Measurements from ENCODE around the gene RPS6KA4. TPM values are rescaled to one million over a fixed set of nuclear protein-coding genes. Genes with fewer than 3 reads are reported as not detected.

Gene RPS6KA4
- total RNA-seq, 1 donor from 2014 or later: 39.3 TPM

DNA sequence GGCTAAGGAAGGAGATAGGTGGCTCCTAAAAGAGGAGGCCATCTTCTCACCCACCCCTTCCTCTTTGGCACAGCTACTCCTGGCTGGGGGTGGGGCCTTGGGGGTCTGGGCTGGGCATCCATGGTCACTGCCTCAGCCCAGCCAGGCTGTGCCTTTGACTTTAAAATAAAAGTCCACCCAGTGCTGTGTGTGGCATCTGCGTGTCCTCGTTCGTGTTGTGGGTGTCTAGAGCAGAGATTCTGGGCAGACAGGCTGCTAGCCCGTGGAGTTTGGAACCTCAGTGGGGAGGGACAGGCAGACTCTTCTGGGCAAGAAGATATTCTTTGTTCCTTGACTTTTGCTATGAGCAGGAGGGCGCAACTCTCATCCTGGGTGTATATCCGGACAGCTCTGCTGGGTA is 13.1 kb downstream of the RPS6KA4 start:
- Histone ChIP-seq H3K27ac (no peak overlapping the region), H3K36me3 (peaks cover 0 to 34% of the 10 kb centered on the region in 2 donors), H3K4me1 (no peaks in the 10 kb centered on the region), H3K27me3 (no peaks in the 10 kb centered on the region), H3K9me3 (no peaks in the 10 kb centered on the region), H3K4me3 (no peak overlapping the region)
- no peak for DNase-seq (ENCODE audit: extremely low spot score in 2 of 2)
- intact Hi-C loops (cut with DNase I): no loop called here
- no peak for TF ChIP-seq POLR2A (IDR thresholded peaks at IDR 0.05)
- TF ChIP-seq, protein P1, sequence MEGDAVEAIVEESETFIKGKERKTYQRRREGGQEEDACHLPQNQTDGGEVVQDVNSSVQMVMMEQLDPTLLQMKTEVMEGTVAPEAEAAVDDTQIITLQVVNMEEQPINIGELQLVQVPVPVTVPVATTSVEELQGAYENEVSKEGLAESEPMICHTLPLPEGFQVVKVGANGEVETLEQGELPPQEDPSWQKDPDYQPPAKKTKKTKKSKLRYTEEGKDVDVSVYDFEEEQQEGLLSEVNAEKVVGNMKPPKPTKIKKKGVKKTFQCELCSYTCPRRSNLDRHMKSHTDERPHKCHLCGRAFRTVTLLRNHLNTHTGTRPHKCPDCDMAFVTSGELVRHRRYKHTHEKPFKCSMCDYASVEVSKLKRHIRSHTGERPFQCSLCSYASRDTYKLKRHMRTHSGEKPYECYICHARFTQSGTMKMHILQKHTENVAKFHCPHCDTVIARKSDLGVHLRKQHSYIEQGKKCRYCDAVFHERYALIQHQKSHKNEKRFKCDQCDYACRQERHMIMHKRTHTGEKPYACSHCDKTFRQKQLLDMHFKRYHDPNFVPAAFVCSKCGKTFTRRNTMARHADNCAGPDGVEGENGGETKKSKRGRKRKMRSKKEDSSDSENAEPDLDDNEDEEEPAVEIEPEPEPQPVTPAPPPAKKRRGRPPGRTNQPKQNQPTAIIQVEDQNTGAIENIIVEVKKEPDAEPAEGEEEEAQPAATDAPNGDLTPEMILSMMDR (IDR thresholded peaks at IDR 0.05): no peak
- TF ChIP-seq POLR2AphosphoS5 (IDR thresholded peaks at IDR 0.05; ENCODE audit: insufficient read depth in 1 of 2, low read depth in 1 of 2): no peak

DNA sequence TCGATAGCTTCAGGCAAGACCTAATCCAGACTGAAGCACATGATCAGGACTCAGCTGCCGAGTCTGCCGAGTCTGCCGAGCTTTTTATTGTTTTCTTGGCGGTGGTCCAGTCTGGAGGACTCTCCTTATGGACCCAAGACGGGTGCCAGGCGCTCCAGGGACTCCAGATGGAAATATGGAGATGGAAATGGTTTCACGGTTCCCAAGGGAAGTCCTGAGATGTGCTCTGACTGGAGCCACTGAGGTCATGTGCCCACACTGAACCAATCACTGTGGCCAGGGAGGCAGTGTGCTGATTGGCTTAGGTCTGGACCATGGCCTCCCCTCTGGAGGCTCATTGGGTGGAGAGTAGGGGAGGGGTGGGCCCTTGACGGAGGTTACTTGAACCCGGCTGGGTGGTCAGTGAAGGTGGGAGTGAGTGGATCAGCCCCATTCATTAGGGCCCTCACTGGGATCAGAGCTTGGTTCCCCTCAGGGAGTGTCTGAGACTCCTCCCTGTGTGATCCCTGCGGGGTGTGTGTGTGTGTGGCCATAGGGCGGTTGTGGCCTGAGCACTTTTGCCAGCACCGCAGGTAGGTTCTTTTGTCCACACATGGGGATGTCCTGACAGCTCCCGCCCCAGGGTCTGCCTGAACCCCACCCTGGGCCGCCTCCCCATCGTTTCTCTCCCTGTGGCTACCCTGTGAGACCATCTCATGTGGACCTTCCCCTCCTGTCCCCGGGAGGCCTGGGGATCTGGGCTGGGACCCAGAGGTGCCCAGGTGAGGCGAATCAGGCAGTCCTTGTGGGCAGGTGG is 14.0 kb downstream of the RPS6KA4 start:
- H3K4me1 ChIP-seq: no peaks in the 10 kb centered on the region
- peaks cover 0 to 26% of the 10 kb centered on the region in 2 donors for H3K36me3 ChIP-seq
- no peaks in the 10 kb centered on the region for H3K27me3 ChIP-seq
- H3K27ac ChIP-seq: no peak overlapping the region
- intact Hi-C loops (cut with DNase I): no loop called here
- TF ChIP-seq POLR2AphosphoS5 (IDR thresholded peaks at IDR 0.05; ENCODE audit: insufficient read depth in 1 of 2, low read depth in 1 of 2) (no peak), POLR2A (IDR thresholded peaks at IDR 0.05) (no peak)
- TF ChIP-seq, protein P1 (IDR thresholded peaks at IDR 0.05): no peak
- H3K4me3 ChIP-seq: no peak overlapping the region
- no peak for DNase-seq (ENCODE audit: extremely low spot score in 2 of 2)
- H3K9me3 ChIP-seq: no peaks in the 10 kb centered on the region

DNA sequence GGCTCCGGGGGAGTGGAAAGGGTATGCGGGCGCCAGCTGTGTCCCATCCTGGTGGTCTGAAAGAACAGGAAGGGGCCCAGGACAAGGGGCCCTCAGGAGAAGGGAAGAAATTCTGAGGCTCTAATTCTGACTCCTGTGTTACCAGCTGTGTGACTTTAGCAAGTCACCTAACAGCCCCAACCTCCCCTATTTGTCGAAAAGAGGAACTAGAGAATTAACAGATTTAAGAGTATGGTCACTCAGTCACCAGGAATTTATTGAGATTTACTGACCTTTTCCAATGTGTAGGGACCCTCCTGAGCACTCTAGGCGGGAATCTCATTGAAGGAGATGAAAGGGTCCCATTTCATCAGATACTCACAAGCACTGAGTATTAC is 14.6 kb downstream of the RPS6KA4 start:
- Histone ChIP-seq H3K36me3 (peaks cover 0 to 20% of the 10 kb centered on the region in 2 donors), H3K4me3 (no peak overlapping the region), H3K27me3 (no peaks in the 10 kb centered on the region), H3K4me1 (peaks cover 1% of the 10 kb centered on the region), H3K9me3 (no peaks in the 10 kb centered on the region), H3K27ac (no peak overlapping the region)
- intact Hi-C loops (cut with DNase I): no loop called here
- no peak for DNase-seq (ENCODE audit: extremely low spot score in 2 of 2)
- no peak for TF ChIP-seq POLR2A (IDR thresholded peaks at IDR 0.05)
- TF ChIP-seq, protein P1 (IDR thresholded peaks at IDR 0.05): no peak
- TF ChIP-seq POLR2AphosphoS5 (IDR thresholded peaks at IDR 0.05; ENCODE audit: insufficient read depth in 1 of 2, low read depth in 1 of 2): no peak

DNA sequence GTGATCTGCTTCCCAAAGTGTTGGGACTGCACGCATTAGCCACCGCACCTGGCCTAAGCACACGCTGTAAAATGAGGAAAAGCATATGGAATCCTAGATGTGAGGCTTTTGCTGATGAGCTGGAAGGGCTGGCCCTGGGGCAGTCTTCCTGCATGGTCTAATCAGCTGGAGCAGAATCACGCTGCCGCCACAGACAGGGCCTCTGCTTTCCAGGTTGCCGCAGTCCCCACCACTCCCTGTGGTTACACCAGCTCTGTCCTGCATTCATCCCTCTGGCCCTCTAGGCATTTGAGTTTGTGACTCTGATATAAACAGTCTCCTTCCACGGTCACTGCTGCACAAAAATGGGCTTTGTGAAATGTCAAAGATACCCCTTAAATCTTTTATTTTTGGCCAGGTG is 17.1 kb downstream of the RPS6KA4 start:
- no peaks in the 10 kb centered on the region for H3K9me3 ChIP-seq
- no peak overlapping the region for H3K27ac ChIP-seq
- no peaks in the 10 kb centered on the region for H3K27me3 ChIP-seq
- TF ChIP-seq, protein P1 (IDR thresholded peaks at IDR 0.05): no peak
- TF ChIP-seq POLR2A (IDR thresholded peaks at IDR 0.05): no peak
- no peak for TF ChIP-seq POLR2AphosphoS5 (IDR thresholded peaks at IDR 0.05; ENCODE audit: insufficient read depth in 1 of 2, low read depth in 1 of 2)
- no peak overlapping the region for H3K4me3 ChIP-seq
- peaks cover 0 to 4% of the 10 kb centered on the region in 2 donors for H3K36me3 ChIP-seq
- H3K4me1 ChIP-seq: peaks cover 9% of the 10 kb centered on the region
- DNase-seq (ENCODE audit: extremely low spot score in 2 of 2): no peak
- intact Hi-C loops (cut with DNase I): no loop called here

DNA sequence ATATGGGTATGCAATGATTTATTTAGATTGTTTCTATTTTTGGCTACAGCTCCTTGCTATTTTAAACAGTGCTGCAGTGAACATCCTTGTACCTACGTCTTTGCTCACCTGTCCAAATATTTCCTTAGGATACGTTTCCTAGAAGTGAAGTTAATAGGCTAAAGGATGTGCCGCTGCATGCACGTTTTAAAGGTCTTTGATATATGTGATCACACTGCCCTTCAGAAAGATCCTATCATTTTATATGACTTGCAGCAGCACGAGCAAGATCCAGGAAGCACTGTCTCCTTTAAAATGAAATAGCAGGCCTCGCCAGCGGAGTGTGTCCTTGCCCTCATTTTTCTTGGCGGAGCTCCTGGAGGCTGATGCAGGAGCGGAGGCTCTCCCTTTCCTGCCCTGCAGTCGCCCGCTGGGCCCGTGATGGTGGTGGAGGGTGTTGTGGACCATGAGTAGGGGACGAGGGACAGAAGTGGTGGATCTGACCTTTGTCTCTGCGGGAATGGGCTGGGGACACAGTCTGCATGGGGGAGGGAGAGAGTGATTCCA is 19.4 kb downstream of the RPS6KA4 start:
- Histone ChIP-seq H3K27me3 (no peaks in the 10 kb centered on the region), H3K27ac (no peak overlapping the region), H3K9me3 (no peaks in the 10 kb centered on the region), H3K4me3 (no peak overlapping the region), H3K36me3 (no peaks in the 10 kb centered on the region), H3K4me1 (peaks cover 9% of the 10 kb centered on the region)
- intact Hi-C loops (cut with DNase I): no loop called here
- TF ChIP-seq POLR2AphosphoS5 (IDR thresholded peaks at IDR 0.05; ENCODE audit: insufficient read depth in 1 of 2, low read depth in 1 of 2) (peak in 1 of 2 donors; percentile 29), POLR2A (IDR thresholded peaks at IDR 0.05) (no peak)
- DNase-seq (ENCODE audit: extremely low spot score in 2 of 2): no peak

All from vagina (tissue), 2 donors.